Measurements from ENCODE around the gene RBM43. TPM values are rescaled to one million over a fixed set of nuclear protein-coding genes. Genes with fewer than 3 reads are reported as not detected.

Gene RBM43
- total and polyA plus RNA-seq, 11 donors: 0.81 to 5.9 (median 1.7) TPM

DNA sequence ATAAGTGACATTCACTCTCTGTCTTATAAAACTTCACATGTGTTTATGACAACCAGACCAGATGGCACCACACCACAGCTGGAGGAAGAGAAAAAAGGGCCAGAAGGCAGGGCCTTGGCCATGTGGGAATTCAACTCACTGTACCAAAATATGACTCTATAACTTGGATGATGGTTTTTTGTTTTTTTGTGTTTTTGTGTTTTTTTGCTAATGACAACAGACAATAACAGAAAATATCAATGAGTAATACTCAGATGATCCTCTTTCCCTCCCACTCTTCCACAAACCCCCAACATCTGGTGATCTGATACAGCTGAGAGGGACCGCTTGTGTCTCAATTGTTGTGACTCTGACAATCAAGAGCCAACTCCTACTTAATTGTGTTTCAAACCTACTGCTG lies 15.4 kb upstream of the RBM43 start:
- WGBS, 4 donors: 38 to 90% (median 84%) methylated on average over 1 of the region's 1 CpG
- Histone ChIP-seq H3K4me1 (peaks cover 0 to 8% (median 0%) of the 10 kb centered on the region in 12 donors), H3K36me3 (peaks cover 0 to 100% (median 84%) of the 10 kb centered on the region in 9 donors), H3K4me3 (no peak overlapping the region), H3K9me3 (no peaks in the 10 kb centered on the region), H3K27ac (no peak overlapping the region), H3K27me3 (no peaks in the 10 kb centered on the region)
- DNase-seq (no peak), ATAC-seq (peak in 1 of 4 donors; percentile 38)
- TF ChIP-seq POLR2A (IDR thresholded peaks at IDR 0.05): no peak
- TF ChIP-seq, protein P1, sequence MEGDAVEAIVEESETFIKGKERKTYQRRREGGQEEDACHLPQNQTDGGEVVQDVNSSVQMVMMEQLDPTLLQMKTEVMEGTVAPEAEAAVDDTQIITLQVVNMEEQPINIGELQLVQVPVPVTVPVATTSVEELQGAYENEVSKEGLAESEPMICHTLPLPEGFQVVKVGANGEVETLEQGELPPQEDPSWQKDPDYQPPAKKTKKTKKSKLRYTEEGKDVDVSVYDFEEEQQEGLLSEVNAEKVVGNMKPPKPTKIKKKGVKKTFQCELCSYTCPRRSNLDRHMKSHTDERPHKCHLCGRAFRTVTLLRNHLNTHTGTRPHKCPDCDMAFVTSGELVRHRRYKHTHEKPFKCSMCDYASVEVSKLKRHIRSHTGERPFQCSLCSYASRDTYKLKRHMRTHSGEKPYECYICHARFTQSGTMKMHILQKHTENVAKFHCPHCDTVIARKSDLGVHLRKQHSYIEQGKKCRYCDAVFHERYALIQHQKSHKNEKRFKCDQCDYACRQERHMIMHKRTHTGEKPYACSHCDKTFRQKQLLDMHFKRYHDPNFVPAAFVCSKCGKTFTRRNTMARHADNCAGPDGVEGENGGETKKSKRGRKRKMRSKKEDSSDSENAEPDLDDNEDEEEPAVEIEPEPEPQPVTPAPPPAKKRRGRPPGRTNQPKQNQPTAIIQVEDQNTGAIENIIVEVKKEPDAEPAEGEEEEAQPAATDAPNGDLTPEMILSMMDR (IDR thresholded peaks at IDR 0.05): no peak
- intact Hi-C loops (cut with DNase I): no loop called here

DNA sequence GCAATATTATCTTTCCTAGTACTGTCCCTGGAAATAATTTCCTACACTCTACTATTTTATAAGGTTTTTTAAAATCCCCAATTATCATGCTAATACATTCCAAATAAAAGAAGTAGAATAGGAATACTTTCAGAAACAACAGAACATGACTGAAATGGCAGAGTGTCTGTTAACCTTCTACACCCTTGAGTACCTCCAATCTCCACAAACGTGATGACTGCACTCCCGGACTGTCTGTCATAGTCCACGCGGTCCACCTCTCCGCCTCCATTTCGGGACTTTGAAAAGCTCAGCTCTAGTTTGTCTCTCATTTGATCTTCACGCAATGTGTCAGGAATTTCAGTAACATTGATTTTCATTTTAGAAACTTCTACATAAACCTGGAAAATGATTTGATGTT lies 13.6 kb upstream of the RBM43 start:
- whole genome bisulfite sequencing, 4 donors: 87 to 91% (median 88%) methylated on average over 7 of the region's 7 CpGs

DNA sequence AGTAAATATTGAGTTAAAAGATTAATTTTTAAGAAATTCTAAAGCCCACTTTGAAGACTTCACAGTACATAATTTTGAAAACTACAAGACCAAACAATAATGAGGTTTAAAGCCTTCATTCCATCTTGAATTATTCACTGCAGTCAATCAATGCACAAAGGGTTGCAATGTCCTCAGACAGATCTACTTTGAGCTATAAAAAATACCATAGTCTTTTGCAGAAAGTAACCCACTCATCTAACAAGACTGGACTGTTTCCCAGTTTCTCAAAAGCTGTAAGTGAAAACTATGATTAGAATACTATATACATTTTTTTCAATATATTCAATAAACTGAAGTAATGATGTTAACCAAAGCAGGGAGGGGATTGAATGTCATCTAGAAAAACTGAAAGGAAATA lies 10.2 kb upstream of the RBM43 start:
- ATAC-seq (no peak), DNase-seq (no peak)
- no peak for TF ChIP-seq POLR2A (IDR thresholded peaks at IDR 0.05)
- Histone ChIP-seq H3K4me1 (no peaks in the 10 kb centered on the region), H3K9me3 (peaks cover 0 to 6% (median 0%) of the 10 kb centered on the region in 12 donors), H3K36me3 (peaks cover 0 to 72% (median 62%) of the 10 kb centered on the region in 9 donors), H3K27me3 (no peaks in the 10 kb centered on the region), H3K4me3 (no peak overlapping the region), H3K27ac (no peak overlapping the region)
- intact Hi-C loops (cut with DNase I): no loop called here

More for the DNA sequence above, 13.6 kb upstream of the RBM43 start:
- Histone ChIP-seq H3K9me3 (no peaks in the 10 kb centered on the region), H3K27ac (no peak overlapping the region), H3K36me3 (peaks cover 0 to 100% (median 80%) of the 10 kb centered on the region in 9 donors), H3K27me3 (no peaks in the 10 kb centered on the region), H3K4me3 (no peak overlapping the region), H3K4me1 (peaks cover 0 to 8% (median 0%) of the 10 kb centered on the region in 12 donors)
- TF ChIP-seq, protein P1 (IDR thresholded peaks at IDR 0.05): no peak
- no peak for TF ChIP-seq POLR2A (IDR thresholded peaks at IDR 0.05)
- ATAC-seq: no peak
- intact Hi-C loops (cut with DNase I): no loop called here
- DNase-seq: no peak

DNA sequence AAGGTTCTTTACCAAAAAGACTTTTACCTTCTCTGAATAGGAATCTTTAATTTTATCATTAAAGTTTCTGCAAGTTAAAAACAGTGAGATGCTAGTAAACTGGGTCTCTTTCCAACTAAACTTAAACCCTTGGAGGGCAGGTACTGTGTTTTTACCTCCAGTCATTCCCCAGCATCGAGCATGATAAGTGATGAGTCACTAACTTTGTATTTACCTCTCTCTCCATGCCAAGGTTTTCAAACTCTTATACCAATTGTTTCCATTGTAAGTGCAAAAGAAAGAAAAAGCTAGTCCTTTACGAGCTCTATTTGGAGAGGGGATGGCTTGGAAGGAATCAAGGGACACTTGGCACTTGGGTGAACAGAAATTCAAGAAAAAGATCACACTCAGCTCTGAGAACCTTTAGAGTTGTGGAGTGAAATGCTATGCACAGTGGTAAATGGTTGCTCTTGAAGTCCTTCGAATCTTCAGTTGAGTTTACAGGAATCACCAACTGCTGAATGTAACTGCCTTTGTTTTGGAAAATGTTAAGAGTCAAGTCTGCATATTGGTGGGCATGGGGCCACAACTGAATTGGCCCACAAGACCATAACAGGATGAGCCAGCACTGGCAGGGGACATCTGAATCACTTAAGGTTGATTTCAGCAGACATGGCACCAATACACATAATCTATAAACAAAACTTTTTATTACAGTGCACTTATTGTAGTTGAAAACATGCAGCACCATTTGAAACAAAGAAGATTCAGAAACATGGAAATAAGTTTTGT lies 8.3 kb upstream of the RBM43 start:
- H3K4me1 ChIP-seq: no peaks in the 10 kb centered on the region
- H3K27me3 ChIP-seq: no peaks in the 10 kb centered on the region
- peaks cover 0 to 54% (median 45%) of the 10 kb centered on the region in 9 donors for H3K36me3 ChIP-seq
- H3K27ac ChIP-seq: no peak overlapping the region
- intact Hi-C loops (cut with DNase I): loop anchor here in 2 of 10 donors (10.0 kb wide), 1 partner anchor 145 kb away; no protein-coding TSS in a partner anchor
- H3K4me3 ChIP-seq: no peak overlapping the region
- TF ChIP-seq, protein P1 (IDR thresholded peaks at IDR 0.05): no peak
- TF ChIP-seq POLR2A (IDR thresholded peaks at IDR 0.05): no peak
- H3K9me3 ChIP-seq: peaks cover 0 to 6% (median 0%) of the 10 kb centered on the region in 12 donors
- DNase-seq (no peak), ATAC-seq (no peak)
- WGBS, 4 donors: 78 to 88% (median 85%) methylated on average over 3 of the region's 3 CpGs

Measured in heart left ventricle (tissue), 16 donors.